Stimulated activated CD4-positive, alpha-beta T cell treated with anti-CD3 and anti-CD28 coated beads, Interleukin-15, amount 100 ng/mL, for 1 hour (primary cell): ENCODE results near the gene ASCC3.
"Not testable (repeated sequence)": the region's sequence is repeated elsewhere in the genome, so short reads cannot be mapped to it uniquely, and the experiment has no call there.

Experiments
- DNase-seq, 2 donors: peaks; one replicate each; pipeline ENCODE4 v3.0.0-alpha.2; 2020; ENCODE audit warnings: low read depth in 1 of 2, low spot score in 1 of 2

Gene ASCC3

GRCh38 chr6:100806296-100806695, 74.8 kb downstream of the ASCC3 start:
- no peak for DNase-seq

GRCh38 chr6:100803264-100804045, 77.7 kb downstream of the ASCC3 start:
- no peak for DNase-seq

GRCh38 chr6:100801036-100801435, 80.1 kb downstream of the ASCC3 start:
- no peak for DNase-seq

DNA sequence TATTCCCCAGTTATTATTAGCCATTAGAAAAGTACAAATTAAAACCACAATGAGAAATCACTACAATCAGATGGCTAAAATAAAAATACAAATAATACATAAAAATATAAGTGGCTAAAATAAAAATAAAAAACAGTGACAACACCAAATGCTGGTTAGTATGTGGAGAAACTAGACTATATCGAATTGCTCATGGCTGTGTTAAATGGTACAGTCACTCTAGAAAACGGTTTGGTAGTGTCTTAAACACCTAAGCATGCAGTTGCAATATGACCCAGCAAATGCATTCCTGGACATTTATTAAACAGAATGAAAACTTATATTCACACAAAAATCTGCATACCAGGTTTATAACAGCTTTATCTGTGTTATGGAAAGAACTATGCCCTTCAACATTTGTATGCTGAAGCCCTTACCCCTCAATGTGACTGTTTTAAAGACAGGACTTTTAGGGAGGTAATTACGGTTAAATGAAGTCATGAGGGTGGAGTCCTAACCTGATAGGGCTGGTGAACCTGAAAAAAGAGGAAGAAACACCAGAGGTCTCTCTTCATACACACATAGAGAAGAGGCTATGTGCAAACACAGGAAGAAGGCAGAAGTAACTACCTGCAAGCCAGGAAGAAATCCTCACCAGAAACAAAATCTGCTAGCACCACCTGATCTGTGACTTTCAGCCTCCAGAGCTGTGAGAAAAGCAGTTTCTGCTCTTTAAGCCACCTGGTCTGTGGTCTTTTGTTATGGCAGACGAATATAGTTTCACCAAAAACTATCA, 84.9 kb downstream of the ASCC3 start:
- DNase-seq = no peak

DNA sequence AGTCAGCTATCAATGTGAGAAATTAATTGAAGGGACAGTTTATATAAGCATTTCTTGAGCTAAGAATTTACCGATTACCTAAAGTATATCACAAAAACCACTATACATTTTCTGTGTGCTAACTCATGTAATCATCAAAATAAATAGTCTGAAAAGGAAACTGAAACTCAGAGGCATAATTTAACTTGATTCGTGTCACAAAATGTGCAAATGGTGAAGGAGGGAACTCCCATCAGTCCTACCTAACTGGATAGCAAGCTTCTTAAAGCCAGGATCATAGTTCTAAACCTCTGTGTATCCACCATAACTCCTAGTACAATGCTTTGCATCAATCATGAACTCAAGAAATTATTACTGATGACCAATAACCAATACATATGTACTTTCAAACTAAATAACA, 91.0 kb downstream of the ASCC3 start:
- no peak for DNase-seq

- DNase-seq = no peak
Measured at GRCh38 chr6:100785982-100786381, 95.1 kb downstream of the ASCC3 start.

DNA sequence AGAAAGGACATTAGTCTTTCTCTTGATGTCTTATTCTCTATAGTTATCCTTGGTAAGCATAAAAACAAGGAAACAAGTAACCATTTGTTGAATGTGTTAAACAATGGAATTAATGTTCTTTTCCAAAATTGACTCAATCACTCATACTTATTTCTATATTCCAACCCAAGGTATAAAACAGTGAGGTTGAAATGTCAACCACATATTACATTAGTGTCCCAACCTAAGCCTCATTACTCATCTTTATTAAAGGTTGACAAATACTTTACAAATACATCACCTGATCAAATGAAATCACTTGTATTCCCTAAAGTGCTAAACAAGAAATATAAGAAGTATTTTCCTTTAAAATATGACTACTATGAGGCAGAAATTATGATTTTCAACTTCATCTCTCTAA, 100.5 kb downstream of the ASCC3 start:
- no peak for DNase-seq

DNA sequence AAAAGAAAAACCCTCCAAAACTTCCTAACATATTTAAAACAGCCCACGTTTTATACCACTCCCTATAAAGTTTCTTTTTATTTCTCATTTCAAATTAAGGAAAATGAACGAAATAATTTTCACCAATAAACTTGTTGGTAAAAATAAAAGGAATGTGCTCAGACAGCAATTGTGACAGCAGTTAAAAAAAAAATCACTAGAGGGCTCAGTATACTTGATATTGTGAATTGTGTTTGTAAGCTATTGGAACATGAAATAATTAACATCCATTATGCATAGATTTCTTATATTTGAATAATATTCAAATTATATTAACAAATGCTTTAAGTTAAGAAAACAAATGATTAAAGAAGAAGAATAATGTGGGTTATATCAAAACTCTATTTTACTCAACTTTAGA, 105.5 kb downstream of the ASCC3 start:
- no peak for DNase-seq

DNA sequence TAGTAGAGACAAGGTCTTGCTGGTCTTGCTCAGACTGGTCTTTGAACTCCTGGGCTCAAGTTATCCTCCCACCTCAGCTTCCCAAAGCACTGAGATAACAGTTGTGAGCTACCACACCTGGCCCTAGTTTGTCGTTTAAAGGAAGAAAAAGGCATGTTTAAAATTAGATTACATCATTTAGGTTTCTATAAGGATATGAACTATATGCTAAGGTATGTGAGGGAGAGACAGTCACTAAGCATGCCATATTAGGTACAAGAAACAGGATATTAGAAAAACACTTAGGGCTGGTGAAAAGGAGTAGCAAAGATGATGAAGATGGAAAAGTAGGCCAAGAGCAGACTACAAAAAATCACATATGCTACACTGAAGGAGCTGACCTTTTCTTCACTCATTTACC, 106.4 kb downstream of the ASCC3 start:
- no peak for DNase-seq

- DNase-seq = no peak
Measured at GRCh38 chr6:100768816-100769351, 112.2 kb downstream of the ASCC3 start.

GRCh38 chr6:100763617-100764241, 117.4 kb downstream of the ASCC3 start:
- no peak for DNase-seq

DNA sequence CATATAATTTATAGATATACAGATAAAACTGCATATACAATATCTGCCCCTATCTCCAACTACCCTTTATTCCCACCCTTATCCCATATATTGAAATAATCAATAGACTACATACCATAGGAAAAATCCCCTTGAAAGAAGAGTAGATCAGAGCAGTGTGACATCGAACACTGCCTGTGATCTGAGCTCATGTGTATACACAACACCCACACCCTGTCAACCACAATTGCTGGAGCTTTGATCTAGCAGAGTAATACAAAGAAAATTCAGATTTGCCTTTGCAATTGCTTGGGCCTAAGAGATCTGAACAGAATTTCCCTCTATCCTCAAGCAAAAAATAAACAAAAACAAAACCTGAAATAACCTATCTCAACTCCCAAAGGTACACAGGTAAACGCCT, 119.3 kb downstream of the ASCC3 start:
- no peak for DNase-seq

- DNase-seq = not testable (repeated sequence)
Measured at GRCh38 chr6:100758386-100758785, 122.7 kb downstream of the ASCC3 start.

DNA sequence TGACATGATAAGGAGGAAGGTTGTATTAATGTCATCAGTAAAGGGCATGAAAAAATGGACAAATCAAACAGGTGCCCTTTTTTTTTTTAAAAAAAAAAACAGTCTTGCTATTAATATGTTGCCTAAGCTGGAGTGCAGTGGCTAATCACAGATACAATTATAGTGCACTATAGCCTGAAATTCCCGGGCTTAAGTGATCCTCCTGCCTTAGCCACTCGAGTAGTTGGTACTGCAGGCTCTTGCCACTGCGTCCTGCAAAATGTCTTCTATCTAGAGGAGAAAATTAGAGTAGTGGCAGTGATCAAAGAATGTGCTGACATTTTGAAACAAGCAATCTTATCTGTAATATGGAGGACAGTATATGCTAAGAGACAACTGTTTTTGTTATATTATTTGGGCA, 127.7 kb downstream of the ASCC3 start:
- DNase-seq = no peak

GRCh38 chr6:100751590-100751989, 129.5 kb downstream of the ASCC3 start:
- no peak for DNase-seq

DNA sequence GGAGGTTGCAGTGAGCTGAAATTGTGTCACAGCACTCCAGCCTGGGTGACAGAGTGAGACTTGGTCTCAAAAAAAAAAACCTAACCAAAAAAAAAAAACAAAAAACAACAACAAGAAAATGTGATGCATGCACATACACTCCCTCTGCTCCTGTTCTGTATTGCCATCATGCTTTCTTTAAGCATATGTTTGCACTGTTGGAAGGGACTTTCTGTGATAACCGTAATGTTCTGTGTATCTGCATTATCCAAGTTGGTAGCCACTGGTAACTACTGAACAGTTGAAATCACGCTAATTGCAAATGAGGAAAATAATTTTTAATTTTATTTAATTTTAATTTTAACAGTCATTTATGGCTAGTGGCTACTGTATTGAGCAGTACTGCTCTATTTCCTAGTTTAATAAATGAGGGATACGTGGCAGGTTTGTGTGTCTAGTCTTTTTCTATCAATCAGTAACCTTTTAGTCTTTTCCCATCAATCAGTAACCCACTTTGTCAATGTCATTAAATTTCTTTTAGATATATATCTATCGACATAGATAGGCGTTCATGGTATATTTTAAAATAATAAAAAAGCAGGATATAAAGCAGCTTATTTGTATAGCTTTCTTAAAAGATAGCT, 135.6 kb downstream of the ASCC3 start:
- DNase-seq = no peak

- DNase-seq = no peak
Measured at GRCh38 chr6:100740439-100740838, 140.7 kb downstream of the ASCC3 start.

- DNase-seq = not testable (repeated sequence)
Measured at GRCh38 chr6:100737720-100738119, 143.4 kb downstream of the ASCC3 start.

GRCh38 chr6:100731411-100731810, 149.7 kb downstream of the ASCC3 start:
- no peak for DNase-seq

DNA sequence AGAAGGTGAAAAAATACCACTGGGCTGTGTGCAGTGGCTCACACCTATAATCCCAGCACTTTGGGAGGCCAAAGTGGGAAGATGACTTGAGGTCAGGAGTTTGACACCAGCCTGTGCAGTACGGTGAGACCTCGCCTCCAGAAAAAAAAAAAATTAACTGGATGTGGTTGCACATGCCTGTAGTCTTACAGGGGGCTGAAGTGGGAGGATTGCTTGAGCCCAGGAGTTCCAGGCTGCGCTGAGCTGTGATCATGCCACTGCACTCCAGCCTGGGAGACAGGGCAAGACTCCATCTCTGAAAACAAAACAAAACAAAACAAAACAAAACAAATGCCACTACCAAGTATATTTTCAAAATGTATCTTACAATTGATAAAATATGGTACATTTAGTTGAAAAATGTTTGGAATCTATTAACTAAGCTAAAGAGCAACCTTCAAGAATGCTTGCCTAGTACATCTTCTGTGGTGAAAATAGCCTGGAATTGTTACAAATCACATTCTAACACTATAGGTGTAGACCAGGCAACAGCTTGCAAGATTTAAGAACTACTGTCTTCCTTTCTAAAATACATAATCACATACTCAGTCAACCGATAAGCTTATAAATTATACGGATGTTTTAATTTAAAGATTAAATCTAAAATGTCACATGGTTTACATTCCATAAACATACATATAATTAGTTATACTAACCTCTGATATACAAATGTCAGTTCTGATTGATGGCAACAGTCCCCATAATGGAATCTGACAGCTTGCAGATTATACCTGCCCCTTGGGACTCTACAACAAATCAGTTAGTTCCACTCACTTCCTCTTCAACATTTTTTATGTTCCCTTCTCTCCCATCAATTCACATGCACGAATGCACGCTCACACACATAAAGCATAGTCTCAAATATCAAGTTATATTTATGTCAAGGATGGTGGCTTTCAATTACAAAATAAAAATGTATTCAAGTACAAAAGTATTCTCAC, 150.8 kb downstream of the ASCC3 start:
- no peak for DNase-seq
